ENCODE data around the gene NUDT8.
"Not testable (repeated sequence)": the region's sequence is repeated elsewhere in the genome, so short reads cannot be mapped to it uniquely, and the experiment has no call there.

NUDT8 gene

GRCh38 chr11:67588899-67589415 is 40.8 kb downstream of the NUDT8 start:
- H3K9me3 ChIP-seq (ENCODE audit: control insufficient read depth in 1 of 2, low read length in 2 of 2); H3K4me3 ChIP-seq (ENCODE audit: low read depth in 1 of 2, low read length in 2 of 2); H3K27me3 ChIP-seq (ENCODE audit: low read depth, low read length); H3K27ac ChIP-seq (ENCODE audit: low read length): not testable (repeated sequence)
- Histone ChIP-seq H3K36me3 (ENCODE audit: control insufficient read depth in 1 of 2, insufficient read depth in 2 of 2, low read length in 2 of 2) (peaks cover 6 to 30% of the 10 kb centered on the region in 2 donors), H3K4me1 (ENCODE audit: control insufficient read depth in 1 of 2, insufficient read depth in 2 of 2, low read length in 2 of 2) (peaks cover 5 to 18% of the 10 kb centered on the region in 2 donors)

- H3K27ac ChIP-seq (ENCODE audit: low read length): no peak overlapping the region
- peaks cover 5 to 18% of the 10 kb centered on the region in 2 donors for H3K4me1 ChIP-seq (ENCODE audit: control insufficient read depth in 1 of 2, insufficient read depth in 2 of 2, low read length in 2 of 2)
- H3K36me3 ChIP-seq (ENCODE audit: control insufficient read depth in 1 of 2, insufficient read depth in 2 of 2, low read length in 2 of 2): peaks cover 6 to 30% of the 10 kb centered on the region in 2 donors
- H3K4me3 ChIP-seq (ENCODE audit: low read depth in 1 of 2, low read length in 2 of 2): no peak overlapping the region
- H3K27me3 ChIP-seq (ENCODE audit: low read depth, low read length): no peaks in the 10 kb centered on the region
- H3K9me3 ChIP-seq (ENCODE audit: control insufficient read depth in 1 of 2, low read length in 2 of 2): no peaks in the 10 kb centered on the region
Measured at GRCh38 chr11:67588136-67588503, 41.6 kb downstream of the NUDT8 start.

- Histone ChIP-seq H3K9me3 (ENCODE audit: control insufficient read depth in 1 of 2, low read length in 2 of 2) (no peaks in the 10 kb centered on the region), H3K4me1 (ENCODE audit: control insufficient read depth in 1 of 2, insufficient read depth in 2 of 2, low read length in 2 of 2) (peaks cover 5 to 18% of the 10 kb centered on the region in 2 donors), H3K27ac (ENCODE audit: low read length) (no peak overlapping the region), H3K27me3 (ENCODE audit: low read depth, low read length) (no peaks in the 10 kb centered on the region), H3K4me3 (ENCODE audit: low read depth in 1 of 2, low read length in 2 of 2) (no peak overlapping the region), H3K36me3 (ENCODE audit: control insufficient read depth in 1 of 2, insufficient read depth in 2 of 2, low read length in 2 of 2) (peaks cover 6 to 30% of the 10 kb centered on the region in 2 donors)
Measured at GRCh38 chr11:67586568-67587250, 43.0 kb downstream of the NUDT8 start.

- H3K27ac ChIP-seq (ENCODE audit: low read length): no peak overlapping the region
- H3K4me1 ChIP-seq (ENCODE audit: control insufficient read depth in 1 of 2, insufficient read depth in 2 of 2, low read length in 2 of 2): peaks cover 5 to 18% of the 10 kb centered on the region in 2 donors
- H3K4me3 ChIP-seq (ENCODE audit: low read depth in 1 of 2, low read length in 2 of 2): no peak overlapping the region
- peaks cover 6 to 30% of the 10 kb centered on the region in 2 donors for H3K36me3 ChIP-seq (ENCODE audit: control insufficient read depth in 1 of 2, insufficient read depth in 2 of 2, low read length in 2 of 2)
- H3K27me3 ChIP-seq (ENCODE audit: low read depth, low read length): no peaks in the 10 kb centered on the region
- H3K9me3 ChIP-seq (ENCODE audit: control insufficient read depth in 1 of 2, low read length in 2 of 2): no peaks in the 10 kb centered on the region
Measured at GRCh38 chr11:67585911-67586310, 43.8 kb downstream of the NUDT8 start.

GRCh38 chr11:67584881-67585873 is 44.6 kb downstream of the NUDT8 start:
- Histone ChIP-seq H3K27ac (ENCODE audit: low read length) (peak overlapping the region; percentile 91), H3K36me3 (ENCODE audit: control insufficient read depth in 1 of 2, insufficient read depth in 2 of 2, low read length in 2 of 2) (peaks cover 6 to 30% of the 10 kb centered on the region in 2 donors), H3K9me3 (ENCODE audit: control insufficient read depth in 1 of 2, low read length in 2 of 2) (no peaks in the 10 kb centered on the region), H3K27me3 (ENCODE audit: low read depth, low read length) (no peaks in the 10 kb centered on the region), H3K4me3 (ENCODE audit: low read depth in 1 of 2, low read length in 2 of 2) (peak overlapping the region; percentile 73 to 74), H3K4me1 (ENCODE audit: control insufficient read depth in 1 of 2, insufficient read depth in 2 of 2, low read length in 2 of 2) (peaks cover 5 to 18% of the 10 kb centered on the region in 2 donors)

GRCh38 chr11:67584205-67584880 is 45.4 kb downstream of the NUDT8 start:
- no peaks in the 10 kb centered on the region for H3K27me3 ChIP-seq (ENCODE audit: low read depth, low read length)
- peaks cover 5 to 18% of the 10 kb centered on the region in 2 donors for H3K4me1 ChIP-seq (ENCODE audit: control insufficient read depth in 1 of 2, insufficient read depth in 2 of 2, low read length in 2 of 2)
- H3K4me3 ChIP-seq (ENCODE audit: low read depth in 1 of 2, low read length in 2 of 2): peak overlapping the region; percentile 73 to 74
- peaks cover 6 to 30% of the 10 kb centered on the region in 2 donors for H3K36me3 ChIP-seq (ENCODE audit: control insufficient read depth in 1 of 2, insufficient read depth in 2 of 2, low read length in 2 of 2)
- H3K9me3 ChIP-seq (ENCODE audit: control insufficient read depth in 1 of 2, low read length in 2 of 2): no peaks in the 10 kb centered on the region
- peak overlapping the region; percentile 91 for H3K27ac ChIP-seq (ENCODE audit: low read length)

- Histone ChIP-seq H3K9me3 (ENCODE audit: control insufficient read depth in 1 of 2, low read length in 2 of 2) (no peaks in the 10 kb centered on the region), H3K27me3 (ENCODE audit: low read depth, low read length) (no peaks in the 10 kb centered on the region), H3K4me1 (ENCODE audit: control insufficient read depth in 1 of 2, insufficient read depth in 2 of 2, low read length in 2 of 2) (peaks cover 5 to 18% of the 10 kb centered on the region in 2 donors), H3K36me3 (ENCODE audit: control insufficient read depth in 1 of 2, insufficient read depth in 2 of 2, low read length in 2 of 2) (peaks cover 6 to 30% of the 10 kb centered on the region in 2 donors), H3K4me3 (ENCODE audit: low read depth in 1 of 2, low read length in 2 of 2) (peak within 1 kb of the TSS; percentile 73 to 74), H3K27ac (ENCODE audit: low read length) (peak within 1 kb of the TSS; percentile 91)
Measured at GRCh38 chr11:67583247-67584204, 46.2 kb downstream of the NUDT8 start, which contains the start of gene GSTP1. GSTP1 (plus strand) TSS chr11:67583812; CDS start chr11:67583844, 32 bp downstream.

- H3K27me3 ChIP-seq (ENCODE audit: low read depth, low read length): no peaks in the 10 kb centered on the region
- H3K9me3 ChIP-seq (ENCODE audit: control insufficient read depth in 1 of 2, low read length in 2 of 2): no peaks in the 10 kb centered on the region
- H3K27ac ChIP-seq (ENCODE audit: low read length): peak overlapping the region; percentile 7
- H3K4me1 ChIP-seq (ENCODE audit: control insufficient read depth in 1 of 2, insufficient read depth in 2 of 2, low read length in 2 of 2): peaks cover 5 to 18% of the 10 kb centered on the region in 2 donors
- H3K36me3 ChIP-seq (ENCODE audit: control insufficient read depth in 1 of 2, insufficient read depth in 2 of 2, low read length in 2 of 2): peaks cover 6 to 21% of the 10 kb centered on the region in 2 donors
- H3K4me3 ChIP-seq (ENCODE audit: low read depth in 1 of 2, low read length in 2 of 2): peak overlapping the region in 1 of 2 donors; percentile 3
Measured at GRCh38 chr11:67582011-67582410, 47.7 kb downstream of the NUDT8 start.

GRCh38 chr11:67581469-67581868 is 48.3 kb downstream of the NUDT8 start:
- peaks cover 5 to 18% of the 10 kb centered on the region in 2 donors for H3K4me1 ChIP-seq (ENCODE audit: control insufficient read depth in 1 of 2, insufficient read depth in 2 of 2, low read length in 2 of 2)
- H3K27ac ChIP-seq (ENCODE audit: low read length): no peak overlapping the region
- peaks cover 6 to 15% of the 10 kb centered on the region in 2 donors for H3K36me3 ChIP-seq (ENCODE audit: control insufficient read depth in 1 of 2, insufficient read depth in 2 of 2, low read length in 2 of 2)
- H3K4me3 ChIP-seq (ENCODE audit: low read depth in 1 of 2, low read length in 2 of 2): no peak overlapping the region
- H3K9me3 ChIP-seq (ENCODE audit: control insufficient read depth in 1 of 2, low read length in 2 of 2): no peaks in the 10 kb centered on the region
- no peaks in the 10 kb centered on the region for H3K27me3 ChIP-seq (ENCODE audit: low read depth, low read length)

GRCh38 chr11:67577951-67578350 is 51.8 kb downstream of the NUDT8 start:
- H3K4me3 ChIP-seq (ENCODE audit: low read depth in 1 of 2, low read length in 2 of 2): no peak overlapping the region
- H3K27me3 ChIP-seq (ENCODE audit: low read depth, low read length): no peaks in the 10 kb centered on the region
- no peak overlapping the region for H3K27ac ChIP-seq (ENCODE audit: low read length)
- H3K9me3 ChIP-seq (ENCODE audit: control insufficient read depth in 1 of 2, low read length in 2 of 2): no peaks in the 10 kb centered on the region
- H3K4me1 ChIP-seq (ENCODE audit: control insufficient read depth in 1 of 2, insufficient read depth in 2 of 2, low read length in 2 of 2): no peaks in the 10 kb centered on the region
- H3K36me3 ChIP-seq (ENCODE audit: control insufficient read depth in 1 of 2, insufficient read depth in 2 of 2, low read length in 2 of 2): no peaks in the 10 kb centered on the region
